Endothelial cell (in vitro differentiated cells): ENCODE measurements around the gene ACBD3. TPM values are rescaled to one million over a fixed set of nuclear protein-coding genes. Genes with fewer than 3 reads are reported as not detected.

Experiments
- DNase-seq: peaks from one replicate; pipeline ENCODE4 v3.0.0; 2021; ENCODE audit warnings: low spot score
- H3K27ac Mint-ChIP-seq: one replicate; pipeline ENCODE4 v1.8.0; 2021; ENCODE audit warnings: mixed read lengths, inconsistent platforms; ENCODE audit not compliant: unreplicated experiment
- H3K27me3 Mint-ChIP-seq: one replicate; pipeline ENCODE4 v1.8.0; 2021; ENCODE audit warnings: mild to moderate bottlenecking, moderate library complexity, mixed read lengths, inconsistent platforms; ENCODE audit not compliant: unreplicated experiment
- H3K36me3 Mint-ChIP-seq: one replicate; pipeline ENCODE4 v1.8.0; 2021; ENCODE audit warnings: mild to moderate bottlenecking, low read depth, mixed read lengths, inconsistent platforms; ENCODE audit not compliant: unreplicated experiment
- H3K4me1 Mint-ChIP-seq: one replicate; pipeline ENCODE4 v1.8.0; 2021; ENCODE audit warnings: mild to moderate bottlenecking, mixed read lengths, inconsistent platforms; ENCODE audit not compliant: unreplicated experiment
- H3K4me3 Mint-ChIP-seq: one replicate; pipeline ENCODE4 v1.8.0; 2021; ENCODE audit warnings: mild to moderate bottlenecking, mixed read lengths, inconsistent platforms; ENCODE audit not compliant: unreplicated experiment
- H3K9me3 Mint-ChIP-seq: one replicate; pipeline ENCODE4 v1.8.0; 2021; ENCODE audit warnings: mixed read lengths, inconsistent platforms; ENCODE audit not compliant: unreplicated experiment
- long read RNA-seq: library from polyadenylated mRNA; unstranded; transcript quantifications from one replicate; pipeline ENCODE4 v2.0.0, GENCODE V29; 2020; ENCODE audit not compliant: unreplicated experiment
- total RNA-seq: library from RNA; stranded (reverse); fragmentation: NEBNext Ultra II Directional; extraction: Animal tissue kit (Norgen Biotek cat#: 25700); gene quantifications from one replicate; pipeline ENCODE4 v1.2.1, GENCODE V29; 2021; ENCODE audit not compliant: unreplicated experiment
- TF ChIP-seq, protein P1 (sequence below): fragments of 200-600 bp; sonication (generic); IDR thresholded peaks from one replicate; pipeline ENCODE4 v1.5.0; 2021; ENCODE audit warnings: antibody characterized with exemption; ENCODE audit not compliant: unreplicated experiment

The ACBD3 gene
- total RNA-seq, result 27.4 TPM
- long read RNA-seq, partial matches to known transcripts, result 2 of 2 reads
- long read RNA-seq, other reads (novel, unspliced or antisense), result 0 of 2 reads

DNA sequence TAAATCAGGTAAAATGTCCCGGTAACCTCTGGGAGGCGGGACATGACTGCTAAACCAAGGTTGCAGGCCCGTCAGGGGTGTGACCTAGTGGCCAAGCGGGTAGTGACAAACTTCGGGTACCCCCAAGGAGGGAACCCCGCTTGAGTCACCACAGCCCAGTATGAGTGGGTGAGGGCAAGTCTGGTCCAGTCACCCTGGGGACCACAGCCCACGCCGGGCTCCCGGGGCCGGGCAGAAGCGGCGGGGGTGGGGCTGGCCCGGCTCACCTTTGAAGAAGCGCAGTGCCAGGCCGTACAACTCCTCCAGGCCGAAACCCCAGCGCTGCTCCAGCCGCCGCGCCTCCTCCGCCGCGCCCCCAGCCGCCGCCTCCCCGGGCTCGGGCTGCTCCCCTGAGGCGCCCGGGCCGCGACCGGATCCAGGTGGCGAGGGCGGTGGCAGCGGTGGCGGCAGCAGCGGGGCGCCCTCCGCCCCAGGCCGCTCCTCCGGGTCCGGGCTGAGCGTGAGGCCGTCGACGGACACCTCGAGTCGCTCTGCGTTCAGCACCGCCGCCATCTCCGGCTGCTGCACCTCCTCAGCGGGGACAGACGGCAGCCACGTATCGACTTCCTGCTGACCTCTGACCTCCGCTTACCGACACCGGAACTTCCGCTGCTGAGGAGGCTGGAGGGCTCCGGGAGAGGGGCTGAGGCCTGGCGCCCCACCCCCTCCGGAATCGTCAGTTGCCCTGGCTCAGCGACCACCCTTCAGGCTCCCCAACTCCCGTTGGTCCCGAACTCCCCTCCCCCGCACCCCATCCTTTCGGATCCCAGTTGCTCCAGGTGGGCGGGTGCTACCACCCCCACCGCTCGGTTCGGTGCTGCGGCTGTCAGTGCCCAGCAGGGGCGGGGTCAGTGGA, at the start of gene ACBD3:
Gene ACBD3, minus strand, starts transcription at position 618 of the 895 bp plus-strand sequence. Its CDS starts 66 bp downstream, at position 552.
- peaks cover 20% of the 10 kb centered on the region for H3K4me1 Mint-ChIP-seq
- TF ChIP-seq, protein P1, sequence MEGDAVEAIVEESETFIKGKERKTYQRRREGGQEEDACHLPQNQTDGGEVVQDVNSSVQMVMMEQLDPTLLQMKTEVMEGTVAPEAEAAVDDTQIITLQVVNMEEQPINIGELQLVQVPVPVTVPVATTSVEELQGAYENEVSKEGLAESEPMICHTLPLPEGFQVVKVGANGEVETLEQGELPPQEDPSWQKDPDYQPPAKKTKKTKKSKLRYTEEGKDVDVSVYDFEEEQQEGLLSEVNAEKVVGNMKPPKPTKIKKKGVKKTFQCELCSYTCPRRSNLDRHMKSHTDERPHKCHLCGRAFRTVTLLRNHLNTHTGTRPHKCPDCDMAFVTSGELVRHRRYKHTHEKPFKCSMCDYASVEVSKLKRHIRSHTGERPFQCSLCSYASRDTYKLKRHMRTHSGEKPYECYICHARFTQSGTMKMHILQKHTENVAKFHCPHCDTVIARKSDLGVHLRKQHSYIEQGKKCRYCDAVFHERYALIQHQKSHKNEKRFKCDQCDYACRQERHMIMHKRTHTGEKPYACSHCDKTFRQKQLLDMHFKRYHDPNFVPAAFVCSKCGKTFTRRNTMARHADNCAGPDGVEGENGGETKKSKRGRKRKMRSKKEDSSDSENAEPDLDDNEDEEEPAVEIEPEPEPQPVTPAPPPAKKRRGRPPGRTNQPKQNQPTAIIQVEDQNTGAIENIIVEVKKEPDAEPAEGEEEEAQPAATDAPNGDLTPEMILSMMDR, result no peak
- H3K27ac Mint-ChIP-seq, result peak within 1 kb of the TSS; percentile 97
- no peaks in the 10 kb centered on the region for H3K9me3 Mint-ChIP-seq
- H3K27me3 Mint-ChIP-seq, result peaks cover 3% of the 10 kb centered on the region
- peak within 1 kb of the TSS; percentile 99 for H3K4me3 Mint-ChIP-seq
- peak; percentile 81 for DNase-seq
- peaks cover 10% of the 10 kb centered on the region for H3K36me3 Mint-ChIP-seq

DNA sequence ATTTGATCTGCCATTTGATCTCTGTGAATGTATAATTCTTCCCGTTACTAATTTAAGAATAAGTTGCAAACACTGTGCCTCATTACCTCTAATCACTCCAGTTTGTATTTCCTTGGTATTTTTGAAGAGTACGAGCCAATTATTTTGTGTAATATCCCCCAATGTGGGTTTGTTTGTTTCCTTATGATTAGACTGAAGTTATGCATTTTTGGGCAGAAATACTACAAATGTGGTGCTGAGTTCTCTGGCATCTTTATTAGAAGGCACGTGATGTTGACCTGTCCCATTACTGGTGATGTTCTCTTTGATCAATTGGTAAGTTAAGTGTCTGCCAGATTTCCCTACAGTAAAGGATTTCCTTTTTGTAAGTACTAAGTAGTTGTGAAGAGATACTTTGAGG, 47.3 kb upstream of the ACBD3 start:
- no peak overlapping the region for H3K4me3 Mint-ChIP-seq
- TF ChIP-seq, protein P1, result no peak
- H3K27me3 Mint-ChIP-seq, result peaks cover 3% of the 10 kb centered on the region
- peaks cover 13% of the 10 kb centered on the region for H3K4me1 Mint-ChIP-seq
- H3K9me3 Mint-ChIP-seq, result no peaks in the 10 kb centered on the region
- no peak for DNase-seq
- H3K36me3 Mint-ChIP-seq, result no peaks in the 10 kb centered on the region
- H3K27ac Mint-ChIP-seq, result no peak overlapping the region

DNA sequence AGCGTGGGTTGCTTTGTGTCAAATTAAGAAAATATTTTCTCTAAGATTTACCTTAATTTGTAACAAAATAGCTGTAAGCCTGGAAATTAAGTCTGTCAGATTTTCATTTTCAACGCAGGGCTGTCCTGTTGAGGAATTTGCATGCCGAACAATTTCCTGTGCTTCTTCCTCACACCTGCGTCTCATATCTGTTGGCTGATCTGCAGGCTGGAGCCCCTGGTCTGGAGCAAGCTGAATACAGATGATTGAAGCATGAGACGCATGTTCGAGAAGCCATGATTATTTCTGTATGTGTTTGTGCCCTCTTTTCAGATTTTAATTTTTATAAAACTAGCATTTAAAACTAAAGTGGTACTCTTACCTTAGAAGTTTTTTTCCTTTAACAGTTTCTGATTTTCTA, 46.8 kb upstream of the ACBD3 start:
- TF ChIP-seq, protein P1, result no peak
- H3K27me3 Mint-ChIP-seq, result peaks cover 3% of the 10 kb centered on the region
- H3K9me3 Mint-ChIP-seq, result no peaks in the 10 kb centered on the region
- H3K4me1 Mint-ChIP-seq, result peaks cover 13% of the 10 kb centered on the region
- no peaks in the 10 kb centered on the region for H3K36me3 Mint-ChIP-seq
- DNase-seq, result no peak
- no peak overlapping the region for H3K4me3 Mint-ChIP-seq
- H3K27ac Mint-ChIP-seq, result no peak overlapping the region

DNA sequence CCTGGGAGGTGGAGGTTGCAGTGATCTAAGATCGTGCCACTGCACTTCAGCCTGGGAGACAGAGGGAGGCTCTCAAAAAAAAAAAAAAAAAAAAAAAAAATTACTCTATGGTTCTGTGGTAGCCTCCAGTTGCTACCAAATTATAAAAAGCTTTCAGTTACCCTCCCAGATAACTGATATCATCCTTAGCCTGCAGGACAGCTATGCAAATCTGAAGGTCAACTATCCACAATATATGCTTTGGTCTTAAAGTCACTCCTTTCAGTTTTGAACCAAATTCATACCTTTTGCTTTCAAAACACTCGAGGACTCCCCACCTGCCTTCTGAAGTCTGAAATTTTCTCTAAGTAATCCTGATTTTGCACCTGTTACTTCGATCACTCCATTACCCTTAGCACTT, 40.1 kb upstream of the ACBD3 start:
- Mint-ChIP-seq H3K27ac (no peak overlapping the region), H3K27me3 (peaks cover 6% of the 10 kb centered on the region), H3K36me3 (no peaks in the 10 kb centered on the region)

More for the DNA sequence above, 40.1 kb upstream of the ACBD3 start:
- TF ChIP-seq, protein P1, result no peak
- no peaks in the 10 kb centered on the region for H3K9me3 Mint-ChIP-seq
- DNase-seq, result no peak
- H3K4me1 Mint-ChIP-seq, result peaks cover 2% of the 10 kb centered on the region
- H3K4me3 Mint-ChIP-seq, result no peak overlapping the region
